Erythroblast (primary cell): ENCODE results near the gene SNTB2.

ENCODE experiments used
- DNase-seq, 2 experiments: peaks; one replicate each; lab custom pipeline; 2025; lab: John Stamatoyannopoulos, UW
- GATA1 ChIP-seq: IDR thresholded peaks from 2 replicates; pipeline ENCODE4 v1.6.1; 2011; ENCODE audit warnings: low read depth, mild to moderate bottlenecking, control low read depth, low read length, moderate library complexity
- POLR2A ChIP-seq: IDR thresholded peaks from 2 replicates; pipeline ENCODE4 v1.6.1; 2011; ENCODE audit warnings: mild to moderate bottlenecking, low read length

The SNTB2 gene

GRCh38 chr16:69318911-69319289 lies 131.9 kb downstream of the SNTB2 start:
- DNase-seq, result no peak
- TF ChIP-seq GATA1, result no peak
- TF ChIP-seq POLR2A, result no peak

GRCh38 chr16:69319381-69319780 lies 132.4 kb downstream of the SNTB2 start:
- no peak for DNase-seq
- TF ChIP-seq GATA1 (no peak), POLR2A (no peak)

DNA sequence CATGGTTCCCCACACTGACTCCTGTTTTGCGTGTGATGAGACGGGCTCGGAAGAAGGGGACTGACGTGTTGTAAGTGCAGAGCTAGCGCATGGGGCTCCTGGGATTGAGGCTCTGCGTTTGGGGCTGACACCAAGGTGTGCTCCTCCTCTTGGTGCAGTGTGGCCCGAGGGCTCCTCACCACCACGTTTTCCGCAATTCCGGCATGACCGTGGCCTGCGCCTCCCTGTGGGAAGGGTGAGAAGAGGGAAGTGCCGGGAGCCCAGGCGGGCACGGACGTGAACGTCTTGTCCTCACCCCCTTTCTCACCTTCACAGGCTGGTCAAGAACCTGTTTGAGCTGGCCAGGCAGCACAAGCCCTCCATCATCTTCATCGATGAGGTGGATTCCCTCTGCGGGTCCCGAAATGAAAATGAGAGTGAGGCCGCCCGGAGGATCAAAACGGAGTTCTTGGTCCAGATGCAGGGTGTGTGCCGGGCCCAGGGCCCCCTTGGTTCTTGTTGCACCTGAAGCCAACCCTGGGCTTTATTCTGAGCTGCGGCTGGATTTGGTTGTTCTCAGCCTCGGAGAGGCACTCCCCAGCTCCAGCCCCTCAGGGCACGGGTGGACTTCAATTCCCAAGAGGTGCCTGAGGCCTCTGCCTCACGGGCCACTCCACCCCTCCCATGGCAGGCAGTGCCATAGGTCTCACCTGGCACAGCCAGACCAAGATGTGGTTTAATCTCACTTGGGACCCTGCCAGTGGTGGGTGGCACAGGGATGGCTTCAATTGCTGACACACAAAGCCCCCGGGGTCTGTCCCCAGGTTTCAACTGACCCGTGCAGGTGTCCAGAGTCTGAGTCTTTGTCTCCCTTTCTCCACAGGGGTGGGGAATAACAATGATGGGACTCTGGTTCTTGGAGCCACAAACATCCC lies 133.1 kb downstream of the SNTB2 start:
- DNase-seq, result no peak

GRCh38 chr16:69320740-69321073 lies 133.7 kb downstream of the SNTB2 start:
- TF ChIP-seq POLR2A (no peak), GATA1 (no peak)
- DNase-seq, result no peak

More for the DNA sequence above, 133.1 kb downstream of the SNTB2 start:
- TF ChIP-seq GATA1 (no peak), POLR2A (no peak)

- no peak for DNase-seq
- TF ChIP-seq POLR2A (no peak), GATA1 (no peak)
Measured at GRCh38 chr16:69321080-69321479, 134.1 kb downstream of the SNTB2 start.

DNA sequence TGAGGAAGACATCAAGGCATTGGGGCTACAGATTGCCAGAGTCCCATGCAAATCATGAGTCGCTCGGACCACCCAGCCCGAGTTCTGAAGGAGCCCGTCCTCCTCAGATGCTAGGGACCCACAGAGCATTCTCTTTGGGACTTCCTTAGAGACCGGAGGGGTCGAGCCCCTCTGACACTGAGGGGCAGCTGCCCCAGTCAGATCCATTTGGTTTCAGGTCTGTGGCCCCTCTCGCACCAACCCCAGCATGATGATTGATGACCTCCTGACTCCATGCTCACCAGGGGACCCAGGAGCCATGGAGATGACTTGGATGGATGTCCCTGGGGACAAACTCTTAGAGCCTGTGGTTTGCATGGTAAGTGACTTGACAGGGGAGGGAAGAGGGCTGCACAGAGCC lies 135.4 kb downstream of the SNTB2 start:
- TF ChIP-seq GATA1 (no peak), POLR2A (no peak)
- DNase-seq, result no peak

DNA sequence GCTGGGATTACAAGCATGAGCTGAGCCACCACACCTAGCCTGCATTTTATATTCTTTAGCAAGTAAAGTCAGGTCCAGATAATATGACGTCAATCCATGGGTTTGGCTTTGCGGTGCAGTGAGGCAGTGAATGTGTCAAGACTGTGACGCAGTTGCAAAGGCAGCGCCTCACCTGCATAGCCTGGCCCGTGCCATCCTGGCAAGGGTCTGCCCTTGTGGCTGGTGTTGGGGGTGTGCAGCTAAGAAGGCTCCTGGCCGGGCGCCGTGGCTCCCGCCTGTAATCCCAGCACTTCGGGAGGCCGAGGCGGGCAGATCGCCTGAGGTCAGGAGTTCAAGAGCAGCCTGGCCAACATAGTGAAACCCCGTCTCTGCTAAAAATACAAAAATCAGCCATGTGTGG lies 136.5 kb downstream of the SNTB2 start:
- no peak for DNase-seq
- TF ChIP-seq GATA1, result no peak

- DNase-seq, result no peak
- TF ChIP-seq GATA1 (no peak), POLR2A (no peak)
Measured at GRCh38 chr16:69324013-69324531, 137.1 kb downstream of the SNTB2 start.

DNA sequence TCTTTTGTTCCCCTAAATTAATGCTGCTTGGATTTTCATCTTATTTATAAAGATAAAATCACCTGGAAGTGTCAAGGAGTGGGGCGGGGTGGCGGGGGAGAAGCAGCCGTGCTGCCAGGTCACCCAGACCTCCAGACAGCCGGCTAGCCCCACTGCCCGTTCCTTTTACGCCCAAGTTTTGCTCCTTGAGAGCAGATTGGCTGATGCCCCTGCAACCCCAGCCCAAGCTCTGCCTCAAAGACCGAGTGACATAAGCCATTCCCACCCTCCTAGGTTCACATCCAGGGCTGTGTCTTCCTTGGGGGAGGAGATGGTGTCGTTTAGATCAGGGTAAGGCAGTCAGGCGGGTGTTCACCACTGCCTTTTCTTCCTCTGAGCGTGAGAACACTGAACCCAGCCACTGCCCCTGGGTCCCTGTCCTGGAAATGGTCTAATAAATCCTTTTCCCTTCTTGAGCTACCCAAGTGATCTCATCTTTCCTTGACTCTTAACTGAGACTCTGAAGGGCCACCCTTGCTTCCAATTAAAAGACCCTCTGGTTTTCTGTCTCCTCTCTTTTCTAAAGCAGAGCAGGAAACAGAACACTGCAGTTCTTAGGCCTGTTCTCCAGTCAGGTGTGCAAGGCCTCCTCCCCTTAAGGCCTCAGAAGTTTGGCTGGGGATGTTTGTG lies 137.8 kb downstream of the SNTB2 start:
- no peak for DNase-seq
- TF ChIP-seq POLR2A (no peak), GATA1 (no peak)

GRCh38 chr16:69325784-69326171 lies 138.8 kb downstream of the SNTB2 start:
- TF ChIP-seq GATA1, result no peak
- no peak for TF ChIP-seq POLR2A
- no peak for DNase-seq

GRCh38 chr16:69326172-69326873 lies 139.4 kb downstream of the SNTB2 start:
- DNase-seq, result no peak
- TF ChIP-seq GATA1 (no peak), POLR2A (no peak)

DNA sequence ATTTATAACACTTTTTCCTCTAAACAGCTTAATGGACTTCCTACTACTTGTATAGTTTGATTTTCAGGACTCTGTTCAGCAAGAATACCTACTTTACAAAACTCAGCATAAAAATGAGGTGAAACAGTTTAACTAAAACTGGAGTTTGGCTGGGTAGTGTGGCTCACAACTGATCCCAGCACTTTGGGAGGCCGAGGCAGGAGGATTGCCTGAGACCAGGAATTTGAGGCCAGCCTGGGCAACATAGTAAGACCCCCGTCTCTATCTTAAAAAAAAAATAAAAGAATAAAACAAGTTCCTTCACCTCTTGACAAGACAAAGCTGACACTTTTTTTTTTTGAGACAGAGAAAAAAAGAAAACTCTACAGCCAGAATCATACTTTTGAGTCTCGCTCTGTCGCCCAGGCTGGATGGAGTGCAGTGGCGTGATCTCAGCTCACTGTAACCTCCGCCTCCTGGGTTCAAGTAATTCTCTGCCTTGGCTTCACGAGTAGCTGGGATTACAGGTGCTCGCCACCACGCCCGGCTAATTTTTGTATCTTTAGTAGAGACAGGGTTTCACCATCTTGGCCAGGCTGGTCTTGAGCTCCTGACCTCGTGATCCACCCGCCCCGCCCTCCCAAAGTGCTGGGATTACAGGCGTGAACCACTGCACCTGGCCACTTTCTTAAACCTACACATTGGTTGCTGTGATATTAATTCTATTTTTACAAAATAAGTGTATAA lies 140.8 kb downstream of the SNTB2 start:
- TF ChIP-seq POLR2A, result no peak
- no peak for TF ChIP-seq GATA1
- DNase-seq, result no peak

GRCh38 chr16:69328854-69329316 lies 141.9 kb downstream of the SNTB2 start:
- DNase-seq, result peak in 1 of 2 experiments; percentile 16
- TF ChIP-seq GATA1 (no peak), POLR2A (peak; percentile 23)
